Breast epithelium (tissue), 4 donors: Measurements from ENCODE around the gene SPRR4. TPM values are rescaled to one million over a fixed set of nuclear protein-coding genes. Genes with fewer than 3 reads are reported as not detected.

Experiments used
- DNase-seq, 2 donors: peaks; one replicate each; pipeline ENCODE4 v3.0.0-alpha.2; 2019; ENCODE audit warnings: low spot score in 2 of 2
- H3K27ac ChIP-seq, 2 donors: fragments of 200-600 bp; sonication (generic) in 1 of 2; one replicate each; pipeline ENCODE4 v1.5.1; 2016 to 2019; ENCODE audit warnings: mild to moderate bottlenecking in 1 of 2
- H3K27me3 ChIP-seq, 2 donors: fragments of 200-600 bp; sonication (generic) in 1 of 2; one replicate each; pipeline versions ENCODE4 v1.5.1 to v1.6.0; 2017 to 2019; ENCODE audit warnings: control low read depth in 1 of 2, mild to moderate bottlenecking in 1 of 2
- H3K36me3 ChIP-seq: fragments of 200-600 bp; one replicate; pipeline ENCODE4 v1.5.1; 2019
- H3K4me1 ChIP-seq, 2 donors: fragments of 200-600 bp; sonication (generic); one replicate each; pipeline ENCODE4 v1.5.1; 2016 to 2019; ENCODE audit warnings: control low read depth in 1 of 2
- H3K4me3 ChIP-seq, 3 donors: fragments of 200-600 bp; sonication (generic); 1 replicate in 2 of 3; 2 replicates in 1 of 3; pipeline ENCODE4 v1.5.1; 2016 to 2019; ENCODE audit warnings: mild to moderate bottlenecking in 3 of 3, moderate library complexity in 2 of 3
- H3K9me3 ChIP-seq, 2 donors: fragments of 200-600 bp; sonication (generic) in 1 of 2; one replicate each; pipeline ENCODE4 v1.5.1; 2016 to 2019; ENCODE audit warnings: control low read depth in 1 of 2
- CTCF ChIP-seq, 3 donors: fragments of 450-650 bp; IDR thresholded peaks; one replicate each; pipeline ENCODE4 v1.5.1; 2016 to 2017; ENCODE audit warnings: antibody characterized with exemption in 3 of 3, mild to moderate bottlenecking in 3 of 3, moderate library complexity in 3 of 3
- POLR2A ChIP-seq: fragments of 450-650 bp; IDR thresholded peaks from one replicate; pipeline ENCODE4 v1.6.1; 2016; ENCODE audit warnings: antibody characterized with exemption, mild to moderate bottlenecking, moderate library complexity
- POLR2AphosphoS5 ChIP-seq, 3 donors: sonication (generic); formaldehyde crosslinking; IDR thresholded peaks; one replicate each; pipeline ENCODE4 v1.6.1; 2017; ENCODE audit warnings: antibody characterized with exemption in 3 of 3
- intact Hi-C: fragments of 100-400 bp; cut with DNase I; formaldehyde crosslinking; loops from one replicate; pipeline ENCODE4 v1.15.1; 2023; ENCODE audit warnings: low total_unique reads
- total RNA-seq, 3 donors: library from RNA; depleted of rRNA; stranded (reverse); fragments of >200 nt; gene quantifications; one replicate each; pipeline ENCODE4 v1.1.0, GENCODE V29; 2016

Gene SPRR4
- total RNA-seq, 3 donors from 2014 or later = not detected

DNA sequence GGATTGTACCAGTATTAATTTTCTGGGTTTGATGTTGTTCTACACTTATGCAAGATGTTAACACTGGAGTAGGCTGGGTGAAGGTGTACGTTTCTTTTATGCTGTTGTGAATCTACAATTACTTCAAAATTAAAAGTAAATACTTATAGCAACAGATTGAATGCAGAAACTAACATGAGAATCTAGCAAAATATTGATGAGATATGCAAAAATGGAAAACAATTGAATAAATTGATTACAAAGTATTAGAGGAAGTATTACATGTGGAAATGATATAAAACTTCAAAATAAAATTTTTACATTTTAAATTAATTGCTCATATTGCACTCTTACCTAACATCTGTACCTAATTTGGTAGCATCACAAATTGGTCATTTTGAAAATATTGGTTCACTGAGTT, 25.4 kb downstream of the SPRR4 start:
- H3K4me3 ChIP-seq = no peak overlapping the region
- no peak for DNase-seq
- intact Hi-C loops = no loop called here
- H3K27ac ChIP-seq = no peak overlapping the region
- H3K27me3 ChIP-seq = no peaks in the 10 kb centered on the region
- H3K36me3 ChIP-seq = no peaks in the 10 kb centered on the region
- no peaks in the 10 kb centered on the region for H3K4me1 ChIP-seq
- H3K9me3 ChIP-seq = peaks cover 0 to 10% of the 10 kb centered on the region in 2 donors
- TF ChIP-seq POLR2A = no peak
- TF ChIP-seq POLR2AphosphoS5 (IDR thresholded peaks at IDR 0.05) = no peak
- no peak for TF ChIP-seq CTCF (IDR thresholded peaks at IDR 0.05)

- TF ChIP-seq POLR2AphosphoS5 (IDR thresholded peaks at IDR 0.05) = no peak
- TF ChIP-seq POLR2A = no peak
- TF ChIP-seq CTCF (IDR thresholded peaks at IDR 0.05) = no peak
- Histone ChIP-seq H3K4me3 (no peak overlapping the region), H3K27ac (no peak overlapping the region), H3K4me1 (no peaks in the 10 kb centered on the region), H3K27me3 (no peaks in the 10 kb centered on the region), H3K36me3 (no peaks in the 10 kb centered on the region), H3K9me3 (peaks cover 0 to 10% of the 10 kb centered on the region in 2 donors)
- no peak for DNase-seq
- intact Hi-C loops = no loop called here
These were observed 26.4 kb downstream of the SPRR4 start for GRCh38 chr1:152996633-152997400.

- TF ChIP-seq POLR2AphosphoS5 (IDR thresholded peaks at IDR 0.05) (no peak), POLR2A (no peak), CTCF (IDR thresholded peaks at IDR 0.05) (no peak)
- no peaks in the 10 kb centered on the region for H3K4me1 ChIP-seq
- peaks cover 0 to 10% of the 10 kb centered on the region in 2 donors for H3K9me3 ChIP-seq
- DNase-seq = no peak
- H3K4me3 ChIP-seq = no peak overlapping the region
- H3K27me3 ChIP-seq = no peaks in the 10 kb centered on the region
- H3K27ac ChIP-seq = no peak overlapping the region
- H3K36me3 ChIP-seq = no peaks in the 10 kb centered on the region
- intact Hi-C loops = no loop called here
These were observed 27.5 kb downstream of the SPRR4 start for GRCh38 chr1:152997901-152998300.

- intact Hi-C loops = no loop called here
- no peaks in the 10 kb centered on the region for H3K36me3 ChIP-seq
- H3K4me3 ChIP-seq = no peak overlapping the region
- DNase-seq = no peak
- no peak overlapping the region for H3K27ac ChIP-seq
- peaks cover 0 to 10% of the 10 kb centered on the region in 2 donors for H3K9me3 ChIP-seq
- TF ChIP-seq CTCF (IDR thresholded peaks at IDR 0.05) (no peak), POLR2A (no peak), POLR2AphosphoS5 (IDR thresholded peaks at IDR 0.05) (no peak)
- H3K4me1 ChIP-seq = no peaks in the 10 kb centered on the region
- H3K27me3 ChIP-seq = no peaks in the 10 kb centered on the region
These were observed 28.0 kb downstream of the SPRR4 start for GRCh38 chr1:152998476-152998875.

DNA sequence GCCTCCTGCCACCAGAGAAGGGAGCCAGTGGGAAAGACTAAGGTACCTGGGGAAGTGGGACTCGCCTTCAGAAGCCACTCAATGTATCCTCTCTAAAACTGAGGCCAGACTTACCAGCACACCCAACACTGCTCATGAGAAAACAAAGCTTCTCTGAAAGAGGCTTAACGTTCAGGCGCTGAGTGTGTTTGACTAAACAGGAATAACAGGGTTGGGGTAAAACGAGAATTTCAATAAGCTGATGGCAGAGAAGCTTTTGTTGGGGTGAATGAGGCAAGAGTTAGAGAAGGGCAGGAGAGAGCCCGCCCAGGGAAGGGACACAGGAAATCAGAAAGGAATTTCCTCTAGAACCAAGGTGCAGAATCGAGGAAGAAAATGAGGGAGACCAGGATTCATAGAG, 29.4 kb downstream of the SPRR4 start:
- DNase-seq = no peak
- Histone ChIP-seq H3K36me3 (no peaks in the 10 kb centered on the region), H3K27me3 (no peaks in the 10 kb centered on the region), H3K4me3 (no peak overlapping the region), H3K27ac (no peak overlapping the region), H3K4me1 (no peaks in the 10 kb centered on the region), H3K9me3 (peaks cover 0 to 9% of the 10 kb centered on the region in 2 donors)
- TF ChIP-seq POLR2AphosphoS5 (IDR thresholded peaks at IDR 0.05) = no peak
- TF ChIP-seq POLR2A = no peak
- no peak for TF ChIP-seq CTCF (IDR thresholded peaks at IDR 0.05)
- intact Hi-C loops = no loop called here
